GM18868 (cell line): Measurements from ENCODE around the gene NCOR2.

Experiments
- ATAC-seq: cut with Tn5 transposase; IDR thresholded peaks from one replicate; pipeline ENCODE4 v1.9.1; 2021; ENCODE audit warnings: mild to moderate bottlenecking, moderate library complexity; ENCODE audit not compliant: unreplicated experiment

Gene NCOR2

GRCh38 chr12:124544983-124545382 lies 22.4 kb downstream of the NCOR2 start:
- no peak for ATAC-seq

GRCh38 chr12:124544311-124544970 lies 23.0 kb downstream of the NCOR2 start:
- no peak for ATAC-seq

GRCh38 chr12:124543590-124544310 lies 23.7 kb downstream of the NCOR2 start:
- ATAC-seq: no peak

- no peak for ATAC-seq
Measured at GRCh38 chr12:124543052-124543589, 24.3 kb downstream of the NCOR2 start.

GRCh38 chr12:124542021-124542949 lies 25.1 kb downstream of the NCOR2 start:
- ATAC-seq: no peak

- ATAC-seq: no peak
Measured at GRCh38 chr12:124541322-124541721, 26.1 kb downstream of the NCOR2 start.

- ATAC-seq: no peak
Measured at GRCh38 chr12:124539084-124540041, 28.0 kb downstream of the NCOR2 start.

- no peak for ATAC-seq
Measured at GRCh38 chr12:124538194-124539082, 29.0 kb downstream of the NCOR2 start.

- ATAC-seq: no peak
Measured at GRCh38 chr12:124537525-124538193, 29.8 kb downstream of the NCOR2 start.

GRCh38 chr12:124536641-124537040 lies 30.8 kb downstream of the NCOR2 start:
- ATAC-seq: no peak

GRCh38 chr12:124534776-124535740 lies 32.4 kb downstream of the NCOR2 start:
- no peak for ATAC-seq

- ATAC-seq: no peak
Measured at GRCh38 chr12:124533456-124533855, 34.0 kb downstream of the NCOR2 start.

- no peak for ATAC-seq
Measured at GRCh38 chr12:124532967-124533366, 34.4 kb downstream of the NCOR2 start.

- no peak for ATAC-seq
Measured at GRCh38 chr12:124532331-124532750, 35.1 kb downstream of the NCOR2 start.

GRCh38 chr12:124531906-124532305 lies 35.5 kb downstream of the NCOR2 start:
- no peak for ATAC-seq

GRCh38 chr12:124531281-124531745 lies 36.1 kb downstream of the NCOR2 start:
- no peak for ATAC-seq

- ATAC-seq: no peak
Measured at GRCh38 chr12:124530637-124531263, 36.7 kb downstream of the NCOR2 start.
